Measurements from ENCODE around the gene EIF4E1B.
A peak's percentile ranks its signal among the peaks of the same experiment; 100 is the strongest.

Gene EIF4E1B

DNA sequence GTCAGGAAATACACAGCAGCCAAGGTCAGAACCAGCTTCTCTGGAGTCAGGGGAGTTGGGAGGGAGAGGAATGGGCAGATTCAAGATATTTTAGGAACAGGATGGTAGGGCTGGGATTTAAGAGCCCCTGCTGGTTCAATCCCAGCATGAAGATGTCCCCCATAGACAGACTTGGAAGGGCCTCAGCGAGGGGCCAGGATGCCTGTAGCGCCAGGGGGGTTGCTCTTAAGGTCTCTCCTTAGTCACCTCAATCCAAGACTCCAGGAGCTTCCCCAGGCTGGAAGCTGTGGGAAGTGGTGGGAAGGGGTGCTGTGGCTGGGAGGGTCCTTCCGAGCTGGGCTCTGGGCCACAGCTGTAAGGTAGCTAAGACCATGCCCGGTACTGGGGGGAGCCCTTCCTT lies 8.7 kb downstream of the EIF4E1B start:
- Histone ChIP-seq H3K27ac (no peak overlapping the region), H3K36me3 (ENCODE audit: control insufficient read depth, insufficient read depth, low read length) (no peaks in the 10 kb centered on the region), H3K9ac (no peak overlapping the region), H3K79me2 (no peaks in the 10 kb centered on the region), H2AFZ (no peak overlapping the region), H3K27me3 (ENCODE audit: control insufficient read depth, insufficient read depth, low read length) (no peaks in the 10 kb centered on the region), H3K4me1 (peaks cover 4% of the 10 kb centered on the region), H3K9me3 (ENCODE audit: control insufficient read depth, low read length) (no peaks in the 10 kb centered on the region), H3K4me2 (ENCODE audit: low read length) (no peak overlapping the region), H3K4me3 (ENCODE audit: low read depth, low read length) (no peak overlapping the region)
- TF ChIP-seq, protein P1, sequence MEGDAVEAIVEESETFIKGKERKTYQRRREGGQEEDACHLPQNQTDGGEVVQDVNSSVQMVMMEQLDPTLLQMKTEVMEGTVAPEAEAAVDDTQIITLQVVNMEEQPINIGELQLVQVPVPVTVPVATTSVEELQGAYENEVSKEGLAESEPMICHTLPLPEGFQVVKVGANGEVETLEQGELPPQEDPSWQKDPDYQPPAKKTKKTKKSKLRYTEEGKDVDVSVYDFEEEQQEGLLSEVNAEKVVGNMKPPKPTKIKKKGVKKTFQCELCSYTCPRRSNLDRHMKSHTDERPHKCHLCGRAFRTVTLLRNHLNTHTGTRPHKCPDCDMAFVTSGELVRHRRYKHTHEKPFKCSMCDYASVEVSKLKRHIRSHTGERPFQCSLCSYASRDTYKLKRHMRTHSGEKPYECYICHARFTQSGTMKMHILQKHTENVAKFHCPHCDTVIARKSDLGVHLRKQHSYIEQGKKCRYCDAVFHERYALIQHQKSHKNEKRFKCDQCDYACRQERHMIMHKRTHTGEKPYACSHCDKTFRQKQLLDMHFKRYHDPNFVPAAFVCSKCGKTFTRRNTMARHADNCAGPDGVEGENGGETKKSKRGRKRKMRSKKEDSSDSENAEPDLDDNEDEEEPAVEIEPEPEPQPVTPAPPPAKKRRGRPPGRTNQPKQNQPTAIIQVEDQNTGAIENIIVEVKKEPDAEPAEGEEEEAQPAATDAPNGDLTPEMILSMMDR (IDR thresholded peaks at IDR 0.05): no peak

DNA sequence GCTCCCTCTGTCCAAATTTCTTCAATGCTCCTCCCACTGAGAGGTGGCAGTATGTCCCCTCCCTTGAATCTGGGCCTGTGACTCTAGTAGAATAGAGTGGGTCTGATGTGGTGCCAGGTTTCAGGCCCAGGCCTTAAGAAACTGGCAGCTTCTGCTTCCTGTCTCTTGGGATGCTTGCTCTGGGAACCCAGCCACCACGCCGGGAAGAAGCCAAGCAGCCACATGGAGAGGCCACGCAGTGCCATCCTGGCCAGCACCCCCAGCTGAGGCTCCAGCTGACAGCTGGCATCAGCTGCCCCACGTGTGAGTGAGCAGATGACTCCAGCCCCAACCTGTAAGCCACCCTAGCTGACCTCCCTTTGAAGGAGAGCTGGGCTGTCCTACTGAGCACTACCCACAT lies 9.5 kb downstream of the EIF4E1B start:
- Histone ChIP-seq H3K27ac (no peak overlapping the region), H3K36me3 (ENCODE audit: control insufficient read depth, insufficient read depth, low read length) (no peaks in the 10 kb centered on the region), H3K9me3 (ENCODE audit: control insufficient read depth, low read length) (no peaks in the 10 kb centered on the region), H2AFZ (no peak overlapping the region), H3K4me3 (ENCODE audit: low read depth, low read length) (no peak overlapping the region), H3K4me2 (ENCODE audit: low read length) (no peak overlapping the region), H3K4me1 (peaks cover 4% of the 10 kb centered on the region), H3K79me2 (no peaks in the 10 kb centered on the region), H3K9ac (no peak overlapping the region), H3K27me3 (ENCODE audit: control insufficient read depth, insufficient read depth, low read length) (no peaks in the 10 kb centered on the region)
- TF ChIP-seq, protein P1 (IDR thresholded peaks at IDR 0.05): no peak

DNA sequence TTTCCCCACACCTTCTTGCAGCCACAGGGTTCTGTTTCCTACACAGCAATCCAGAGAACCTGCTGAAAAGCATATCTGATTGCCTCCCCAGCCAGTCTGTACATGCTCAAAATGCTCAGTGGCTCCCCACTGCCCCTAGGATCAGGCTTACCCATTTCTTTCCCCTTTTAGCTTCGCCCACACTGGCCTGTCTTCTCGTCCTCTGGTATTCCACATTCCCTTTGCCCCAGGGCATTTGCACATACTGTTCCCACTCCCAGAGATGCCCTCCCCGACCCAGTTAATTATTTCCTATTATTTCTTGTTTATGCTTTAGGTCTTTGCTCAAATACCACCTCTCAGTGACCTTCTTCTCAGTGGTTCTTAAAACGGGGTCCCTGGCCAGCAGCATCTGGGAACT lies 10.1 kb downstream of the EIF4E1B start:
- Histone ChIP-seq H3K27me3 (ENCODE audit: control insufficient read depth, insufficient read depth, low read length) (no peaks in the 10 kb centered on the region), H3K4me1 (peaks cover 4% of the 10 kb centered on the region), H3K4me2 (ENCODE audit: low read length) (no peak overlapping the region), H3K79me2 (no peaks in the 10 kb centered on the region), H3K9ac (no peak overlapping the region), H3K4me3 (ENCODE audit: low read depth, low read length) (no peak overlapping the region), H3K9me3 (ENCODE audit: control insufficient read depth, low read length) (no peaks in the 10 kb centered on the region), H3K36me3 (ENCODE audit: control insufficient read depth, insufficient read depth, low read length) (no peaks in the 10 kb centered on the region), H3K27ac (no peak overlapping the region), H2AFZ (no peak overlapping the region)
- TF ChIP-seq, protein P1 (IDR thresholded peaks at IDR 0.05): no peak

DNA sequence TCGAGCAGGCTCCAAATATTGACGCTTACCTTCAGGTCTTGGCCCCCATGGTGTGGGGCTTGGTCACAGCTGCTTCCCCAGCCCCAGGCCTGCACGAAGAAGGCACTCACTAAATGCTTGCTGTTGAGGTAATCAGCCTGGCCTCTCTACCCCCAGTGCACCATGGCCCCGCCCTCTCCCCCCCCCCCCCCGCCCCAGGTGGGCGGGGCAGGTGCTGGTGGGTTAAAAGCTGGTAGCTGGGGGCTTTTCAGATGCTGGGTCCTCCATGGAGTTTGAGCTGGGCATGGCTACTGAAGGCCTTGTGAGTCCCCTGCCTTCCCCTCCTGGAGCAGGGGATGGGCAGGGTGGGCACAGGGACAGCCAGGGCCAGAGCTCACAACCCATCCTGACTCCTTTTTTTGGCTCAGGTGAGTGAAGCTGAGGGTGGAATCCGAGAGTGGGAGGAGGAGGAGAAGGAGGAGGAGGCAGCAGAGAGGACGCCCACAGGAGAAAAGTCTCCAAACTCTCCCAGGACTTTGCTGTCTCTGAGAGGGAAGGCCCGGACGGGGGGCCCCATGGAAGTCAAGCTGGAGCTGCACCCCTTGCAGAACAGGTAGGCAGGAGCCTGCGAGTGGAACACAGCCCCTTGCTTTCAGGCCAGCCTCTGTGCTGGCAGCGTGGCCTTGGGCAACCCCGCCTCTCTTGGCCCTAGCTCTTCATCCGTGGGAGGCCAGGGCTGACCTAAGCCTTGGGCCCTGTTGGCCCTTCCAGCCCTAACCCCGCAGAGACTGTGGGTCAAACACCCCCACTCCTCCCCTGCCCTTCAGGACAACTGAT lies 12.4 kb downstream of the EIF4E1B start:
- Histone ChIP-seq H3K9me3 (ENCODE audit: control insufficient read depth, low read length) (no peaks in the 10 kb centered on the region), H3K9ac (no peak overlapping the region), H3K4me1 (peaks cover 7% of the 10 kb centered on the region), H3K27me3 (ENCODE audit: control insufficient read depth, insufficient read depth, low read length) (no peaks in the 10 kb centered on the region), H3K4me3 (ENCODE audit: low read depth, low read length) (no peak overlapping the region), H2AFZ (peak overlapping the region; percentile 74), H3K36me3 (ENCODE audit: control insufficient read depth, insufficient read depth, low read length) (no peaks in the 10 kb centered on the region), H3K79me2 (peaks cover 3% of the 10 kb centered on the region), H3K27ac (no peak overlapping the region), H3K4me2 (ENCODE audit: low read length) (no peak overlapping the region)
- TF ChIP-seq, protein P1 (IDR thresholded peaks at IDR 0.05): no peak

All from parathyroid adenoma (tissue), 2 donors.